ENCODE measurements around the gene GNB1.
"Not testable (repeated sequence)": the region's sequence is repeated elsewhere in the genome, so short reads cannot be mapped to it uniquely, and the experiment has no call there.

Gene GNB1

GRCh38 chr1:1760715-1761114 is 130.2 kb downstream of the GNB1 start:
- no peak for DNase-seq (ENCODE audit: low read depth)

GRCh38 chr1:1760345-1760650 is 130.6 kb downstream of the GNB1 start:
- no peak for DNase-seq (ENCODE audit: low read depth)

GRCh38 chr1:1759456-1760344 is 131.2 kb downstream of the GNB1 start:
- no peak for DNase-seq (ENCODE audit: low read depth)

GRCh38 chr1:1758692-1759455 is 132.0 kb downstream of the GNB1 start:
- no peak for DNase-seq (ENCODE audit: low read depth)

GRCh38 chr1:1758059-1758621 is 132.7 kb downstream of the GNB1 start:
- DNase-seq (ENCODE audit: low read depth) = no peak

GRCh38 chr1:1757422-1758058 is 133.3 kb downstream of the GNB1 start:
- DNase-seq (ENCODE audit: low read depth) = no peak

- DNase-seq (ENCODE audit: low read depth) = no peak
These were observed 134.0 kb downstream of the GNB1 start for GRCh38 chr1:1756661-1757421.

GRCh38 chr1:1755852-1756251 is 135.0 kb downstream of the GNB1 start:
- no peak for DNase-seq (ENCODE audit: low read depth)

GRCh38 chr1:1755426-1755825 is 135.5 kb downstream of the GNB1 start:
- DNase-seq (ENCODE audit: low read depth) = no peak

- no peak for DNase-seq (ENCODE audit: low read depth)
These were observed 136.7 kb downstream of the GNB1 start for GRCh38 chr1:1754051-1754815.

GRCh38 chr1:1753607-1754005 is 137.3 kb downstream of the GNB1 start:
- no peak for DNase-seq (ENCODE audit: low read depth)

- no peak for DNase-seq (ENCODE audit: low read depth)
These were observed 138.0 kb downstream of the GNB1 start for GRCh38 chr1:1752636-1753606.

GRCh38 chr1:1752190-1752589 is 138.7 kb downstream of the GNB1 start:
- DNase-seq (ENCODE audit: low read depth) = no peak

- not testable (repeated sequence) for DNase-seq (ENCODE audit: low read depth)
These were observed 140.9 kb downstream of the GNB1 start for GRCh38 chr1:1749941-1750340.

- no peak for DNase-seq (ENCODE audit: low read depth)
These were observed 142.1 kb downstream of the GNB1 start for GRCh38 chr1:1748686-1749321.

GRCh38 chr1:1746566-1746909 is 144.3 kb downstream of the GNB1 start:
- not testable (repeated sequence) for DNase-seq (ENCODE audit: low read depth)

- peak; percentile 26 for DNase-seq (ENCODE audit: low read depth)
These were observed 145.0 kb downstream of the GNB1 start for GRCh38 chr1:1745651-1746565.

- DNase-seq (ENCODE audit: low read depth) = not testable (repeated sequence)
These were observed 148.4 kb downstream of the GNB1 start for GRCh38 chr1:1742529-1742928.

All from HS-27A (cell line).